ENCODE data around the gene COL6A5. TPM values are rescaled to one million over a fixed set of nuclear protein-coding genes. Genes with fewer than 3 reads are reported as not detected.
A peak's percentile ranks its signal among the peaks of the same experiment; 100 is the strongest.
"Not testable (repeated sequence)": the region's sequence is repeated elsewhere in the genome, so short reads cannot be mapped to it uniquely, and the experiment has no call there.

Gene COL6A5
- total and polyA plus RNA-seq, 12 donors = 0.11 TPM; not detected in 10

- H3K36me3 ChIP-seq (replicated peaks in 1 of 2) = no peaks in the 10 kb centered on the region
- H3K27me3 ChIP-seq = no peaks in the 10 kb centered on the region
- H3K27ac ChIP-seq = no peak overlapping the region
- TF ChIP-seq CTCF (IDR thresholded peaks at IDR 0.05) (no peak), POLR2A (IDR thresholded peaks at IDR 0.05) (no peak)
- H3K4me3 ChIP-seq = no peak overlapping the region
- DNase-seq = peak in 2 of 7 donors; percentile 58 to 61
- no peaks in the 10 kb centered on the region for H3K4me1 ChIP-seq (replicated peaks in 1 of 2)
- intact Hi-C loops (cut with DNase I) = no loop called here
- WGBS, 4 donors = 44 to 61% (median 54%) methylated on average over 2 of the region's 2 CpGs
- H3K9me3 ChIP-seq (replicated peaks in 1 of 3) = no peaks in the 10 kb centered on the region
Observed at GRCh38 chr3:130395916-130396315, 50.4 kb downstream of the COL6A5 start.

GRCh38 chr3:130404401-130404800 lies 58.9 kb downstream of the COL6A5 start:
- DNase-seq = no peak
- intact Hi-C loops (cut with DNase I) = no loop called here
- no peaks in the 10 kb centered on the region for H3K36me3 ChIP-seq (replicated peaks in 1 of 2)

DNA sequence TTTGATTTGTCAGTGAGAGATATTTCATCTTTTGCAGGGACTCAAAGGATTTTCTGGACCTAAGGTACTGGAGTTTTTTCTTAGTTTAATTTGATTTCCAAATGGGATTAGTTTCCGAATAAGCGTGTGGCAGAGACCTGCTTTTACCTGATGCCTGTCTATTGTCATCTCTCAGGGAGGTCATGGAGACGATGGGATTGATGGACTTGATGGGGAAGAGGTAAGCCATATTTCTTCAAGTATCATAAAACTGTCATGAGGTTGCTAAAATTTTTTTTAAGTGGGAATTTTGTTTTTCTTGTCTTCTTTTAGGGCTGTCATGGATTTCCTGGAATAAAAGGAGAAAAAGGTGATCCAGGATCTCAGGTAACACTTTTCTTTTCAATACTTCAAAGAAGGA lies 60.5 kb downstream of the COL6A5 start:
- Histone ChIP-seq H3K4me1 (replicated peaks in 1 of 2) (no peaks in the 10 kb centered on the region), H3K4me3 (no peak overlapping the region), H3K27me3 (no peaks in the 10 kb centered on the region), H3K9me3 (replicated peaks in 1 of 3) (no peaks in the 10 kb centered on the region), H3K27ac (no peak overlapping the region), H3K36me3 (replicated peaks in 1 of 2) (no peaks in the 10 kb centered on the region)
- DNase-seq = no peak
- intact Hi-C loops (cut with DNase I) = no loop called here
- 49 to 75% (median 64%) methylated on average over 3 of the region's 3 CpGs for WGBS, 4 donors
- no peak for TF ChIP-seq CTCF (IDR thresholded peaks at IDR 0.05)
- no peak for TF ChIP-seq POLR2A (IDR thresholded peaks at IDR 0.05)

More at GRCh38 chr3:130404401-130404800, 58.9 kb downstream of the COL6A5 start:
- no peak for TF ChIP-seq CTCF (IDR thresholded peaks at IDR 0.05)
- TF ChIP-seq POLR2A (IDR thresholded peaks at IDR 0.05) = no peak
- no peaks in the 10 kb centered on the region for H3K4me1 ChIP-seq (replicated peaks in 1 of 2)
- H3K27ac ChIP-seq = no peak overlapping the region
- H3K27me3 ChIP-seq = no peaks in the 10 kb centered on the region
- H3K9me3 ChIP-seq (replicated peaks in 1 of 3) = no peaks in the 10 kb centered on the region
- H3K4me3 ChIP-seq = no peak overlapping the region

GRCh38 chr3:130408253-130408652 lies 62.8 kb downstream of the COL6A5 start:
- H3K27ac ChIP-seq; DNase-seq; intact Hi-C loops (cut with DNase I); H3K27me3 ChIP-seq; H3K4me3 ChIP-seq; H3K36me3 ChIP-seq (replicated peaks in 1 of 2); H3K9me3 ChIP-seq (replicated peaks in 1 of 3); H3K4me1 ChIP-seq (replicated peaks in 1 of 2): not testable (repeated sequence)
- WGBS, 4 donors = 61 to 71% (median 64%) methylated on average over 10 of the region's 10 CpGs

- no peaks in the 10 kb centered on the region for H3K9me3 ChIP-seq (replicated peaks in 1 of 3)
- intact Hi-C loops (cut with DNase I) = no loop called here
- peaks cover 8% of the 10 kb centered on the region for H3K27me3 ChIP-seq
- no peak for TF ChIP-seq CTCF (IDR thresholded peaks at IDR 0.05)
- TF ChIP-seq POLR2A (IDR thresholded peaks at IDR 0.05) = no peak
- H3K36me3 ChIP-seq (replicated peaks in 1 of 2) = no peaks in the 10 kb centered on the region
- DNase-seq = no peak
- no peak overlapping the region for H3K4me3 ChIP-seq
- no peaks in the 10 kb centered on the region for H3K4me1 ChIP-seq (replicated peaks in 1 of 2)
- no peak overlapping the region for H3K27ac ChIP-seq
Observed at GRCh38 chr3:130411320-130411719, 65.8 kb downstream of the COL6A5 start.

Data from adrenal gland (tissue), 12 donors.